GM12891 (cell line): ENCODE data around the gene SEMA4D.

Source experiments
- POLR2A ChIP-seq: IDR thresholded peaks from 2 replicates; pipeline ENCODE4 v1.6.1; 2011; ENCODE audit warnings: low read depth, low read length, control low read depth
- POLR2AphosphoS5 ChIP-seq: IDR thresholded peaks from 2 replicates; pipeline ENCODE4 v1.6.1; 2011; ENCODE audit warnings: low read depth, low read length, control low read depth
- TAF1 ChIP-seq: IDR thresholded peaks from 2 replicates; pipeline ENCODE4 v1.6.1; 2011; ENCODE audit warnings: low read depth, low read length, control low read depth

- no peak for TF ChIP-seq POLR2A
- no peak for TF ChIP-seq POLR2AphosphoS5
- TF ChIP-seq TAF1 = no peak
Observed at GRCh38 chr9:89513837-89514236, 15.9 kb upstream of the SEMA4D start.
